A549 treated with CORT108297 at 1 μM for 4 hours (cell line): ENCODE measurements around the gene FAT4. TPM values are rescaled to one million over a fixed set of nuclear protein-coding genes. Genes with fewer than 3 reads are reported as not detected.

Source experiments
- total RNA-seq: library from RNA; stranded (reverse); fragments of 200-300 nt; extraction: Qiagen RNA extraction; gene quantifications from 5 replicates; pipeline ENCODE4 v1.2.3, GENCODE V29; 2022

Gene FAT4
- 1.1 to 2.1 TPM (median 1.8 TPM) in 5 replicates for total RNA-seq

GRCh38 chr4:125314676-125315575, at the start of gene FAT4:
Gene FAT4 (plus strand): TSS chr4:125314955. CDS start chr4:125316412, 1,457 bp downstream.

